Ovary (tissue), 9 donors: ENCODE results near the gene DNAJA3. TPM values are rescaled to one million over a fixed set of nuclear protein-coding genes. Genes with fewer than 3 reads are reported as not detected.

ENCODE experiments used
- DNase-seq, 5 donors: peaks; one replicate each; pipeline ENCODE4 v3.0.0-alpha.2; 2019 to 2020
- H3K27ac ChIP-seq, 2 donors: fragments of 200-600 bp; one replicate each; pipeline versions ENCODE4 v1.5.1 to v1.8.0; 2019 to 2022
- H3K27me3 ChIP-seq: fragments of 200-600 bp; one replicate; pipeline ENCODE4 v1.8.0; 2022
- H3K36me3 ChIP-seq: fragments of 200-600 bp; sonication (generic); one replicate; pipeline ENCODE4 v1.5.1; 2019
- H3K4me1 ChIP-seq: one replicate; pipeline ENCODE4 v1.8.1; 2013; ENCODE audit warnings: mild to moderate bottlenecking, moderate library complexity; ENCODE audit not compliant: insufficient read depth
- H3K4me3 ChIP-seq: fragments of 200-600 bp; sonication (generic); one replicate; pipeline ENCODE4 v1.5.1; 2017
- H3K9me3 ChIP-seq, 2 donors: fragments of 200-600 bp in 1 of 2; sonication (generic) in 1 of 2; one replicate each; pipeline versions ENCODE4 v1.5.1 to v1.8.1; 2013 to 2019; ENCODE audit warnings: mild to moderate bottlenecking in 1 of 2, moderate library complexity in 1 of 2
- EP300 ChIP-seq: sonication (generic); formaldehyde crosslinking; IDR thresholded peaks from one replicate; pipeline ENCODE4 v1.6.1; 2017; ENCODE audit warnings: antibody characterized with exemption
- POLR2A ChIP-seq: fragments of 450-650 bp; IDR thresholded peaks from one replicate; pipeline ENCODE4 v1.6.1; 2017; ENCODE audit warnings: antibody characterized with exemption, mild to moderate bottlenecking, moderate library complexity
- WGBS, 3 donors: extraction: QIAGEN DNeasy Blood & Tissue Kit in 1 of 3; methylation state at CpG; one replicate each; pipeline versions ENCODE4 v1.1.5 to v1.1.7; 2013 to 2017; 5-methylcytosine and 5-hydroxymethylcytosine counted together
- intact Hi-C, 4 donors: fragments of 100-400 bp; cut with DNase I; formaldehyde crosslinking; loops; one replicate each; pipeline versions ENCODE4 v1.11.0 to v1.15.1; 2022 to 2023
- polyA plus RNA-seq, 2 donors: library from polyadenylated mRNA; stranded (reverse); fragments of 200-250 nt in 1 of 2; fragments of 350-450 nt in 1 of 2; fragmentation: Illumina TruSeq in 1 of 2; extraction: RNeasy Lipid Tissue Mini Kit (QIAGEN cat#74804) in 1 of 2; gene quantifications; one replicate each; pipeline ENCODE4 v1.2.3, GENCODE V29; 2013 to 2014
- total RNA-seq, 7 donors: library from RNA; depleted of rRNA in 2 of 7; stranded (reverse); fragments of >200 nt in 2 of 7; fragmentation: NEBNext Ultra II Directional in 3 of 7; extraction: Animal tissue kit (Norgen Biotek cat#: 25700) in 3 of 7; gene quantifications; one replicate each; pipeline versions ENCODE4 v1.1.0 to v1.2.4, GENCODE V29; 2016 to 2023
- TF ChIP-seq, protein P1 (sequence below), 3 donors: fragments of 450-650 bp in 2 of 3; fragments of 200-600 bp in 1 of 3; IDR thresholded peaks; one replicate each; pipeline versions ENCODE4 v1.5.1 to v1.8.0; 2016 to 2022; ENCODE audit warnings: antibody characterized with exemption in 3 of 3, mild to moderate bottlenecking in 1 of 3
- donor health status: DM: no; HTN: no; CAD: no; lungs with moderate emphysema.
- donor health status: DM: no; HTN: no; CAD: no.
- donor health status: Bipolar disorder and iron deficiency.
- donor health status: DM: yes; HTN: yes; CAD: no.
- donor health status: DM: no; HTN: no; CAD: no.
- donor health status: DM: yes; HTN: yes; CAD: no.

Gene DNAJA3
- total and polyA plus RNA-seq, 9 donors = 26.4 to 47.0 (median 35.2) TPM

DNA sequence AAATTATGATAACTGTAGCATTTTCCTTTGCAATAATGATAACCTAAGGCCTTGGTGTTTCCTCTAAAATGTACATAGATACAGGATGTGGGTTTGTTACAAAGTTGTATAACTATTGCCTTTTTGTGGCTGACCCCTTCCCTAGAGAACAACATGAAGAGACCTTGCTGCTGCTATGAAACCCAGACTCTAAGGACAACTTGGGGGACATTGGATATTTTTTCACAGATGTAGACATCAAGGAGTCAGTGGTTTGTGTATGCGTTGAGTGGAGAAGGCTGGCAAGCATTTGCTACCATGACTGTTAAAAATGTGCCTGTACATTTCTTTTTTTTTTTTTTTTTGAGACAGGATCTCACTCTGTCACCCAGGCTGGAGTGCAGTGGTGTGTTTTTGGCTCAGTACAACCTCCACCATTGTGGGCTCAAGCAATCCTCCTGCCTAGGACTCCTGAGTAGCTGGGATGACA, 62.9 kb downstream of the DNAJA3 start:
- H3K9me3 ChIP-seq = no peaks in the 10 kb centered on the region
- 75 to 94% (median 84%) methylated on average over 1 of the region's 1 CpG for WGBS, 3 donors
- no peak for TF ChIP-seq EP300
- TF ChIP-seq, protein P1, sequence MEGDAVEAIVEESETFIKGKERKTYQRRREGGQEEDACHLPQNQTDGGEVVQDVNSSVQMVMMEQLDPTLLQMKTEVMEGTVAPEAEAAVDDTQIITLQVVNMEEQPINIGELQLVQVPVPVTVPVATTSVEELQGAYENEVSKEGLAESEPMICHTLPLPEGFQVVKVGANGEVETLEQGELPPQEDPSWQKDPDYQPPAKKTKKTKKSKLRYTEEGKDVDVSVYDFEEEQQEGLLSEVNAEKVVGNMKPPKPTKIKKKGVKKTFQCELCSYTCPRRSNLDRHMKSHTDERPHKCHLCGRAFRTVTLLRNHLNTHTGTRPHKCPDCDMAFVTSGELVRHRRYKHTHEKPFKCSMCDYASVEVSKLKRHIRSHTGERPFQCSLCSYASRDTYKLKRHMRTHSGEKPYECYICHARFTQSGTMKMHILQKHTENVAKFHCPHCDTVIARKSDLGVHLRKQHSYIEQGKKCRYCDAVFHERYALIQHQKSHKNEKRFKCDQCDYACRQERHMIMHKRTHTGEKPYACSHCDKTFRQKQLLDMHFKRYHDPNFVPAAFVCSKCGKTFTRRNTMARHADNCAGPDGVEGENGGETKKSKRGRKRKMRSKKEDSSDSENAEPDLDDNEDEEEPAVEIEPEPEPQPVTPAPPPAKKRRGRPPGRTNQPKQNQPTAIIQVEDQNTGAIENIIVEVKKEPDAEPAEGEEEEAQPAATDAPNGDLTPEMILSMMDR (IDR thresholded peaks at IDR 0.05) = no peak
- TF ChIP-seq POLR2A = no peak
- H3K4me3 ChIP-seq = no peak overlapping the region
- no peaks in the 10 kb centered on the region for H3K27me3 ChIP-seq
- intact Hi-C loops = loop anchor here in 1 of 4 donors (5.0 kb wide), 1 partner anchor 1326 kb away; no protein-coding TSS in a partner anchor
- H3K4me1 ChIP-seq = no peaks in the 10 kb centered on the region
- H3K27ac ChIP-seq = no peak overlapping the region
- no peaks in the 10 kb centered on the region for H3K36me3 ChIP-seq
- no peak for DNase-seq

DNA sequence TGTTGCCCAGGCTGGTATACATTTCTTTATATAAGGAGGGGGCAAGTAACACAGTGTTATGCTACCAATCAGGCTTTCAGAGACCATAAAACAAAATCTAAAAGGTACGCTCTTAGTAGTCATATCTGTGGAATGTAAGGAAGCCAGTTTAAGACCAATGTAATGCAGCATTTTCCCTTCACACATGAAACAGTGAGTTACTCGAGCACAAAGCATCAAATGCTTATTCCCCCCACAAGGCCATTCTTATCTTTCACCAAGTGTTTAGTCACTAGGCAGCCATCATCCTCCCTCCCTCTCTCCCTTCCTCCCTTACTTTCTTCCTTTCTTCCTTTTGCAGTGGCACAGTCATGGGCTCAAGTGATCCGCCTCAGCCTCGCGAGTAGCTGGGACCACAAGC, 63.4 kb downstream of the DNAJA3 start:
- H3K27ac ChIP-seq = no peak overlapping the region
- no peaks in the 10 kb centered on the region for H3K9me3 ChIP-seq
- no peak for DNase-seq
- no peaks in the 10 kb centered on the region for H3K36me3 ChIP-seq
- H3K4me3 ChIP-seq = no peak overlapping the region
- intact Hi-C loops = loop anchor here in 1 of 4 donors (5.0 kb wide), 1 partner anchor 1327 kb away; no protein-coding TSS in a partner anchor
- TF ChIP-seq POLR2A (no peak), EP300 (no peak)
- TF ChIP-seq, protein P1 (IDR thresholded peaks at IDR 0.05) = no peak
- H3K4me1 ChIP-seq = no peaks in the 10 kb centered on the region
- H3K27me3 ChIP-seq = no peaks in the 10 kb centered on the region
- 61 to 74% (median 74%) methylated on average over 5 of the region's 5 CpGs for whole genome bisulfite sequencing, 3 donors

DNA sequence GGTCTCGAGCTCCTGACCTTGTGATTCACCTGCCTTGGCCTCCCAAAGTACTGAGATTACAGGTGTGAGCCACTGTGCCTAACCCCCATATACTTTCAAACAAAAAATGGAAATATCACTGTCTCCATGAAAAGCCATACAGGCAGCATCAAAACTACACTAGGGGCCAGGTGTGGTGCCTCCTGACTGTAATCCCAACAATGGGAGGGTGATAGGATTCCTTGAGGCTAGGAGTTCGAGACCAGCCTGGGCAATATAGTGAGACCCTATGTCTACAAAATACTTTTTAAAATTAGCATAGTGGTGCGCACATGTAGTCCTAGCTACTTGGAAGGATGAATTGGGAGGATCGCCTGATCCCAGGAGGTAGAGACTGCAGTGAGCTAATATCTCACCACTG, 66.2 kb downstream of the DNAJA3 start:
- intact Hi-C loops = no loop called here
- Histone ChIP-seq H3K9me3 (no peaks in the 10 kb centered on the region), H3K4me3 (no peak overlapping the region), H3K36me3 (no peaks in the 10 kb centered on the region), H3K4me1 (no peaks in the 10 kb centered on the region), H3K27me3 (no peaks in the 10 kb centered on the region), H3K27ac (no peak overlapping the region)
- 95 to 100% (median 98%) methylated on average over 4 of the region's 4 CpGs for WGBS, 3 donors
- no peak for TF ChIP-seq EP300
- TF ChIP-seq, protein P1 (IDR thresholded peaks at IDR 0.05) = no peak
- TF ChIP-seq POLR2A = no peak
- DNase-seq = no peak

DNA sequence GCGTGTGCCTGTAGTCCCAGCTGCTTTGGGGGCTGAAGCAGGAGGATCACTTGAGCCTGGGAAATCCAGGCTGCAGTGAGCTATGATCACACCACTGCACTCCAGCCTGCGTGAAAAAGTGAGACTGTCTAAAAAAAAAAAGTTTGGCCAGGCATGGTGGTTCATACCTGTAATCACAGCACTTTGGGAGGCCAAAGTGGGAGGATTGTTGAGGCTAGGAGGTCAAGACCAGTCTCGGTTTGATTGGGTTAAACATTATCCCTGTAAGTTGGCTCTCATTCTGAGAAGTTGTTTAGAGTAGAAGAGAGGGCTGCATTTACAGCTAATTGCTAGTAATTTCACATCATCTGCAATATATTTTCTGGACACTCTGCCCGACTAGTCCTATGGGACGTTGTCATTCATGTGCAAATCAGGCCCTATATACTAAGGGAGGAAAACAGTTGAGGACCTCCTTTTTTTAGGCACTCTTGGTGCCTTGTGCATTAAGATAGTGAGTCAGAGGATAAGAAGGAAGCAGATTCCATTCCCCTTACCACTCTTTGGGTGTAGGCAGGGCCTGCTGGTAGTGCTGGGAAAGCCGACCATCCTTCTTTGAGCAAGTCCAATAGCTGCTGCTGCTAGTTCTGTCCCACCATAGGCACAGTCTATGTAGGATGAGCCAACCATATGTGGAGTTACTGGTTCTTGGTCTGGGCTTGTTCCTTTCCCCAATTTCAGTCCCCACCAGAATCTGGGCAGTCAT, 69.2 kb downstream of the DNAJA3 start:
- WGBS, 3 donors = 79 to 84% (median 84%) methylated on average over 6 of the region's 6 CpGs
- H3K9me3 ChIP-seq = no peaks in the 10 kb centered on the region
- TF ChIP-seq EP300 = no peak
- TF ChIP-seq, protein P1 (IDR thresholded peaks at IDR 0.05) = no peak
- TF ChIP-seq POLR2A = no peak
- H3K4me1 ChIP-seq = no peaks in the 10 kb centered on the region
- H3K4me3 ChIP-seq = no peak overlapping the region
- no peak for DNase-seq
- H3K27ac ChIP-seq = no peak overlapping the region
- H3K27me3 ChIP-seq = no peaks in the 10 kb centered on the region
- intact Hi-C loops = no loop called here
- no peaks in the 10 kb centered on the region for H3K36me3 ChIP-seq
